SJCRH30 (cell line): ENCODE results near the gene TMEM119. TPM values are rescaled to one million over a fixed set of nuclear protein-coding genes. Genes with fewer than 3 reads are reported as not detected.
"Not testable (repeated sequence)": the region's sequence is repeated elsewhere in the genome, so short reads cannot be mapped to it uniquely, and the experiment has no call there.

Experiments used
- DNase-seq, 2 experiments: peaks; one replicate each; pipeline ENCODE4 v3.0.0-alpha.2; 2015 to 2020
- H3K27ac ChIP-seq: fragments of 250-450 bp; sonication (Bioruptor Pico); 2 replicates; pipeline ENCODE4 v1.5.1; 2020; ENCODE audit warnings: mild to moderate bottlenecking, moderate library complexity
- H3K27me3 ChIP-seq: fragments of 250-450 bp; sonication (Bioruptor Pico); 2 replicates; pipeline ENCODE4 v1.5.1; 2020; ENCODE audit warnings: mild to moderate bottlenecking, moderate library complexity
- H3K36me3 ChIP-seq: fragments of 250-450 bp; sonication (Bioruptor Pico); 2 replicates; pipeline ENCODE4 v1.5.1; 2020; ENCODE audit warnings: mild to moderate bottlenecking, moderate library complexity
- H3K4me1 ChIP-seq: fragments of 250-450 bp; sonication (Bioruptor Pico); 2 replicates; pipeline ENCODE4 v1.5.1; 2020; ENCODE audit warnings: mild to moderate bottlenecking, moderate library complexity
- H3K4me3 ChIP-seq: fragments of 250-450 bp; sonication (Bioruptor Pico); 2 replicates; pipeline ENCODE4 v1.5.1; 2020; ENCODE audit warnings: mild to moderate bottlenecking, moderate library complexity
- H3K9me3 ChIP-seq: fragments of 250-450 bp; sonication (Bioruptor Pico); replicated peaks from 2 replicates; pipeline ENCODE4 v1.5.1; 2020; ENCODE audit warnings: mild to moderate bottlenecking, moderate library complexity
- total RNA-seq: library from RNA; depleted of rRNA; stranded (reverse); fragments of >200 nt; shearing (Covaris generic); gene quantifications from 2 replicates; pipeline ENCODE4 v1.2.3, GENCODE V29; 2014

The TMEM119 gene
- total RNA-seq, 1 experiment from 2014 or later = 19.1 TPM

GRCh38 chr12:108591267-108591980 lies 6.5 kb downstream of the TMEM119 start:
- Histone ChIP-seq H3K4me1 (peaks cover 29% of the 10 kb centered on the region), H3K27ac (no peak overlapping the region), H3K4me3 (no peak overlapping the region), H3K9me3 (no peaks in the 10 kb centered on the region), H3K27me3 (no peaks in the 10 kb centered on the region), H3K36me3 (no peaks in the 10 kb centered on the region)
- DNase-seq = no peak

DNA sequence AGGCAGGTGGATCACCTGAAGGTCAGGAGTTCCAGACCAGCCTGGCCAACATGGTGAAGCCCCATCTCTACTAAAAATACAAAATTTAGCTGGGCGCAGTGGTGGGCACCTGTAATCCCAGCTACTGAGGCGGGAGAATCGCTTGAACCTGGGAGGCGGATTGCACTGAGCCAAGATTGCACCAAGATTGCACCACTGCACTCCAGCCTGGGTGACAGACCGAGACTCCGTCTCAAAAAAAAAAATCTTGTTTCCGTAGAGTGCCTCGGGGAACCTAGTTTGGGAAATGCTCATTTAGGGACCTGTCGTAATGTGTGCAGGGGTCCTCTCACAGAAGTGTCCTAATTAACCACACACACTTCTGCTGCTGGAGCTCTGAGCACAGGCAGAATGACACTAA lies 7.4 kb downstream of the TMEM119 start:
- not testable (repeated sequence) for H3K4me3 ChIP-seq, H3K27me3 ChIP-seq, DNase-seq, H3K27ac ChIP-seq, H3K9me3 ChIP-seq, H3K36me3 ChIP-seq
- peaks cover 27% of the 10 kb centered on the region for H3K4me1 ChIP-seq

DNA sequence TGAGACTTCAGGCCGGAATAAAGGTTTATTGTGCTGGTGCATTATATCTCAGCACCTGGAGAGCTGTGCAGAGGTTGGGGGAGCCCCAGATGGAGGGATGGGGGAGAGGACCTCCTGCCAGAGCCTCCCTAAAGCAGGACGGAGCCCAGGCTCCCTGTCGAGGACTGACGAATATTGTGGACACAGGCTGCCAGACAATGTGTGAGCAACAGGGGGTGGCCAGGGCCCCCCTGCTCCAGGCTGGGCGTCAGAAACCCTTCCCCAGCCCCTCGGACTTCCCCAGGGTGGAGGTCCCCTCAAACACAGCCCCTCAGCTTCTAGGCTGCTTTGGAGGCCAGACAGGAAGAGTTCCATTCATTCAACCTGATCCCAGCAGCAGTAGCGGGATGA lies 8.0 kb downstream of the TMEM119 start:
- no peak for DNase-seq
- Histone ChIP-seq H3K27me3 (no peaks in the 10 kb centered on the region), H3K36me3 (no peaks in the 10 kb centered on the region), H3K4me3 (no peak overlapping the region), H3K4me1 (peaks cover 29% of the 10 kb centered on the region), H3K27ac (no peak overlapping the region), H3K9me3 (no peaks in the 10 kb centered on the region)

- Histone ChIP-seq H3K4me3 (peak overlapping the region; percentile 4; the same call in 1 of the 2 replicates), H3K27ac (peak overlapping the region; percentile 6; the same call in 1 of the 2 replicates), H3K36me3 (no peaks in the 10 kb centered on the region), H3K4me1 (peaks cover 35% of the 10 kb centered on the region), H3K9me3 (no peaks in the 10 kb centered on the region), H3K27me3 (no peaks in the 10 kb centered on the region)
- peak; percentile 59 to 73 for DNase-seq
Observed at GRCh38 chr12:108589028-108589839, 8.7 kb downstream of the TMEM119 start.

DNA sequence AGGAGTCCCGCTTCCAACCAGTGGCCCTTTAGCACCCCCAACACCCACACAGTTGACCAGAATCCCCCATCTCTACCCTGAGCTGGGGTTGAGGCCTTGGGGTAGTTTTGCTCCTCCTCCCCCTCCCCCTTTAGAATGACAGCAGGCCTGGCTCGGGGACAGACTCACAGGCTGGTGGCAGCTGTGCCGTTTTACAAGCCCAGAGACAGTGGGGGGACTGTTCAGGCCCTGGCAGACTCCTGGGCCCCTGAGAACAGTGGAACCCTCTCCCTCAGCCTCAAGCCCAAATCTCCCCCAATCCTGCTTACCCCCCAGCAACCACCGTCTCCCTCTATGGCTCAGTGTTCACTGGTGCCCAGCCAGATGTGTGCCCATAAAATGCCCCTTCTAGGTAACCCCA lies 10.1 kb downstream of the TMEM119 start:
- Histone ChIP-seq H3K4me1 (peaks cover 47% of the 10 kb centered on the region), H3K27me3 (no peaks in the 10 kb centered on the region), H3K36me3 (no peaks in the 10 kb centered on the region), H3K27ac (peak overlapping the region; percentile 61), H3K9me3 (no peaks in the 10 kb centered on the region), H3K4me3 (no peak overlapping the region)
- DNase-seq = peak; percentile 77 to 86

DNA sequence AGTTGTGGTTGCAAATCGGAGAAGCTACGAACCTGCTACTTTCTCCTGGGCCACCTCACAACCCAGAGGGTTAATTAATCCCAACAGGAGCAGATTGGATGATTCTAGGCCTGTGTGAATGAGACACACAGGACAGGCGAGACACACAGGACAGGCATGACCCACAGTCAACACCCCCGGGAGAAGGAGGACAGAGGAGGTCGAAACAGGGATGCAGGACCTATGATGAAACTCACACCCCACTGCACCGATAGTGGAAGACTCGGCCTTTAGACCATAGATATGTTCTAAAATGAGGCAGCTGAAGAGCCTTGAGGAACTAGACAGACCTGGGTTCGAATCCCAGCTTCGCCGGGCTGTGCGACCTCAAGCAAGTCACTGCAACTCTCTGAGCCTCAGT lies 11.6 kb downstream of the TMEM119 start:
- Histone ChIP-seq H3K9me3 (no peaks in the 10 kb centered on the region), H3K4me1 (peaks cover 57% of the 10 kb centered on the region), H3K27ac (no peak overlapping the region), H3K27me3 (no peaks in the 10 kb centered on the region), H3K4me3 (no peak overlapping the region), H3K36me3 (no peaks in the 10 kb centered on the region)
- no peak for DNase-seq

DNA sequence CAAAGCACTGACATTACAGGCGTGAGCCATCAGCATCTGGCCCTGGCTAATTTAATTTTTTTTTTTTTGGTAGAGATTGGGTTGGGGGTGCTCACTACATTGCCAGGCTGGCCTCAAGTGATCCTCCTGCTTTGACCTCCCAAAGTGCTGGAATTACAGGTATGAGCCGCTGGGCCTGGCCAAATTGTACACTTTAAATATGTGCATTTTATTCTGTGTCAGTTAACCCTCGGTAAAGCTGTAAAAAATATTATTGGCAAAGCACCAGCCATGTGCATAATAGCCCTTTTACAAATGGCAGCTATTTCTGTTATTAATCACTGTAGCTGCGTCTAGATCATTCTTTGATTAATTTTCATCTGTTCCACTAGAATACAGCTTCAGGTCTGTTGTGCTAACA lies 12.0 kb downstream of the TMEM119 start:
- Histone ChIP-seq H3K27ac (no peak overlapping the region), H3K36me3 (no peaks in the 10 kb centered on the region), H3K27me3 (no peaks in the 10 kb centered on the region), H3K4me1 (peaks cover 57% of the 10 kb centered on the region), H3K9me3 (no peaks in the 10 kb centered on the region), H3K4me3 (no peak overlapping the region)
- DNase-seq = no peak

GRCh38 chr12:108584456-108585065 lies 13.3 kb downstream of the TMEM119 start:
- H3K27me3 ChIP-seq = no peaks in the 10 kb centered on the region
- H3K9me3 ChIP-seq = no peaks in the 10 kb centered on the region
- H3K27ac ChIP-seq = peak overlapping the region; percentile 83
- no peak for DNase-seq
- no peak overlapping the region for H3K4me3 ChIP-seq
- H3K4me1 ChIP-seq = peaks cover 52% of the 10 kb centered on the region
- H3K36me3 ChIP-seq = no peaks in the 10 kb centered on the region

GRCh38 chr12:108583991-108584390 lies 13.9 kb downstream of the TMEM119 start:
- H3K36me3 ChIP-seq = no peaks in the 10 kb centered on the region
- peak overlapping the region; percentile 83 for H3K27ac ChIP-seq
- H3K4me3 ChIP-seq = no peak overlapping the region
- H3K9me3 ChIP-seq = no peaks in the 10 kb centered on the region
- DNase-seq = peak; percentile 94 to 96
- peaks cover 46% of the 10 kb centered on the region for H3K4me1 ChIP-seq
- H3K27me3 ChIP-seq = no peaks in the 10 kb centered on the region

- Histone ChIP-seq H3K9me3 (no peaks in the 10 kb centered on the region), H3K36me3 (no peaks in the 10 kb centered on the region), H3K27ac (peak overlapping the region; percentile 83), H3K27me3 (no peaks in the 10 kb centered on the region), H3K4me3 (no peak overlapping the region), H3K4me1 (peaks cover 38% of the 10 kb centered on the region)
- DNase-seq = peak; percentile 82 to 89
Observed at GRCh38 chr12:108582978-108583770, 14.7 kb downstream of the TMEM119 start.

DNA sequence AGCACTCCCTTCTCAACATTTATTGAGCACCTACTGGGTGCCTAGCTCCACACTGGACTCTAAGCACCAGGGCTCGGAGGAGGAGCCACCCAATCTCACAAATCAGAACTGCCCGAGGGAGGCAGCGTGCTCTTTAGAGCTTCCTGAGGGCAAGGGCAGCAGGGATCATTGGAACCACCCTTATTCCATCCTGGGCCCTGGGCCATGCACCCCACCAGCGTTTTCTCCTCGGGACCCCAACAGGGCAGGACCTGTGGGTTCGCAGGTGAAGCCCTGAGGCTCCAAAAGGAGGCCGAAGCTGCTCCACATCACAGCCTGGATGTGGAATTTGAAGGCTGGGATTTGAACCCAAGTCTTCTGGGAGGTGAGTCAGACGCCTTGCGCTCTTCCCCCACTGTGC lies 15.4 kb downstream of the TMEM119 start:
- Histone ChIP-seq H3K36me3 (no peaks in the 10 kb centered on the region), H3K27ac (peak overlapping the region; percentile 83), H3K4me3 (no peak overlapping the region), H3K9me3 (no peaks in the 10 kb centered on the region), H3K4me1 (peaks cover 32% of the 10 kb centered on the region), H3K27me3 (no peaks in the 10 kb centered on the region)
- DNase-seq = no peak

DNA sequence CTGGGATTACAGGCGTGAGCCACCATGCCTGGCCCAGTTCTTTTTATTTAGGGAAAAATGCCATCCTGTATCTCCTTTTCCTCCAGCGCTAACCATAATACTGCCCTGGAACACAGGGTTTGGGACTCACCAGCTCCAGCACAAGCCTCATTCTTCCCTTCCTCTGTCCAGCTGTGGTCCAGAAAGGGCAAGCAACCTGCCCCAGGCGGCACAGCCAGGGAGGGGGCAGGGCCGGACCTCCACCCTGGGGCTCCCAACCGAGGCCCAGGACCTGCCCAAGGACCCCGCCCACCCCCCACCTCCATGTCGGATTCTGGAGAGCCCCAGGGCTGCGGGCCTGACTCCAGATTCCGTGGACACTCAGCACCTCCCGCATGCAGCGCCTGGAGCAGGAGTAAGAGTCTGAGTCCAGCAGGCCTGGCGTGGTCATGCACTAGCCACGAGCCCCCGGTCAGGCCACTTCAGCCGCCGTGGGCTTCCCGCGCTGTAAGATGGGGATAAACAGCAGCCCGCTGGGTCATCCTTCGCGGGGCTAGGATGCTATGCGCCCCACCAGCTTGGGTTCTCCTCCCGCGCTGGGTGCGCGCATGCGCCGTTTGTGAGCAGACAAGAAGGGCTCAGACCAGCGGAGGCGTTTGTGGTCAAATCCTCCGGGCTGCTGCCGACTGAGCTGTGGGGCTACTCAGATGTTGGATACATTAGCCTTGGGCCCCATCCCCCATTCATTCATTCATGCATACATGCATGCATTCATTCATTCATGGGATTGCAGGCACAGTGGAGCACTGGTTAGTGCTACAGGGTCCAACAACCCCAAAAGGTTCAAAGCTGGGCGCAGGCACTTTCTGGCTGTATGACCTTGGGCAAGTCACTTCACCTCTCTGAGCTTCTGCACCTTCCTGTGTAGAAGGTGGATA lies 16.3 kb downstream of the TMEM119 start:
- H3K4me1 ChIP-seq = peaks cover 33% of the 10 kb centered on the region
- no peaks in the 10 kb centered on the region for H3K36me3 ChIP-seq
- no peak overlapping the region for H3K27ac ChIP-seq
- no peak for DNase-seq
- no peaks in the 10 kb centered on the region for H3K27me3 ChIP-seq
- H3K9me3 ChIP-seq = no peaks in the 10 kb centered on the region
- H3K4me3 ChIP-seq = no peak overlapping the region

DNA sequence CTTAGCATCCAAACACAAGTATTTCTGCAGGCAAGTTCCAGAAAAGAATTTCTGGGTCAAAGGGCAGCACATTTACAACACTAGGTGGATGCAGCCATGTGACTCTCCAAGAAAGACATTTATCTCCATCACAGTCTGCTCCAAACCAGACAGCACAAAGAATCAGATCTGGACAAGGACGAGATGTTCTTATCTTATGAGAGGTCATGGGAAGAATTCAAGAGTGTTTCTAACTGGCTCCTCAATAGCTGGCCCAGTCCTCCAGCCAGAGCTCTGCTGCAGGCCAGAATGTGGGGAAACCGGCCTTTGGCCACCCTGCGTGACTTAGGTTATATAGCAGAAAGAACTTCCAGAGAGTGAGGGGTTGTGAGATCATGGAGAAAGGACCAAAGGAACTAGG lies 17.4 kb downstream of the TMEM119 start:
- H3K27ac ChIP-seq = no peak overlapping the region
- DNase-seq = no peak
- no peaks in the 10 kb centered on the region for H3K27me3 ChIP-seq

GRCh38 chr12:108578813-108579212 lies 19.1 kb downstream of the TMEM119 start:
- Histone ChIP-seq H3K4me1 (peaks cover 31% of the 10 kb centered on the region), H3K9me3 (no peaks in the 10 kb centered on the region), H3K36me3 (no peaks in the 10 kb centered on the region), H3K27ac (no peak overlapping the region), H3K27me3 (no peaks in the 10 kb centered on the region), H3K4me3 (no peak overlapping the region)
- DNase-seq = no peak

More for the DNA sequence above, 17.4 kb downstream of the TMEM119 start:
- H3K4me3 ChIP-seq = no peak overlapping the region
- H3K4me1 ChIP-seq = peaks cover 41% of the 10 kb centered on the region
- no peaks in the 10 kb centered on the region for H3K9me3 ChIP-seq
- no peaks in the 10 kb centered on the region for H3K36me3 ChIP-seq
